GM21381 (cell line): ENCODE measurements around the gene ZMIZ2.
A peak's percentile ranks its signal among the peaks of the same experiment; 100 is the strongest.
"Not testable (repeated sequence)": the region's sequence is repeated elsewhere in the genome, so short reads cannot be mapped to it uniquely, and the experiment has no call there.

Experiments used
- ATAC-seq: cut with Tn5 transposase; IDR thresholded peaks from one replicate; pipeline ENCODE4 v1.9.1; 2021; ENCODE audit warnings: mild to moderate bottlenecking, moderate library complexity; ENCODE audit not compliant: unreplicated experiment

The ZMIZ2 gene

GRCh38 chr7:44727158-44727936 is 21.3 kb upstream of the ZMIZ2 start:
- ATAC-seq, result no peak

- ATAC-seq, result no peak
Measured at GRCh38 chr7:44727937-44728262, 20.7 kb upstream of the ZMIZ2 start.

- ATAC-seq, result no peak
Measured at GRCh38 chr7:44729949-44730590, 18.6 kb upstream of the ZMIZ2 start.

- ATAC-seq, result not testable (repeated sequence)
Measured at GRCh38 chr7:44732971-44733370, 15.7 kb upstream of the ZMIZ2 start.

GRCh38 chr7:44733708-44734481 is 14.8 kb upstream of the ZMIZ2 start:
- ATAC-seq, result no peak

- ATAC-seq, result peak; percentile 55
Measured at GRCh38 chr7:44735403-44736165, 13.1 kb upstream of the ZMIZ2 start.

- no peak for ATAC-seq
Measured at GRCh38 chr7:44736896-44737295, 11.8 kb upstream of the ZMIZ2 start.

GRCh38 chr7:44738051-44738723 is 10.5 kb upstream of the ZMIZ2 start:
- ATAC-seq, result no peak

GRCh38 chr7:44738876-44739665 is 9.6 kb upstream of the ZMIZ2 start:
- ATAC-seq, result no peak

GRCh38 chr7:44740055-44740454 is 8.6 kb upstream of the ZMIZ2 start:
- ATAC-seq, result no peak

- ATAC-seq, result no peak
Measured at GRCh38 chr7:44743750-44744149, 4.9 kb upstream of the ZMIZ2 start.

GRCh38 chr7:44748948-44749731 is 493 bp downstream of the ZMIZ2 start:
- ATAC-seq, result peak; percentile 10

GRCh38 chr7:44749992-44750391 is 1.3 kb downstream of the ZMIZ2 start:
- no peak for ATAC-seq

- no peak for ATAC-seq
Measured at GRCh38 chr7:44750424-44750823, 1.8 kb downstream of the ZMIZ2 start.

GRCh38 chr7:44750921-44751571 is 2.4 kb downstream of the ZMIZ2 start:
- ATAC-seq, result peak; percentile 52

GRCh38 chr7:44752822-44753221 is 4.2 kb downstream of the ZMIZ2 start:
- ATAC-seq, result no peak

GRCh38 chr7:44754802-44755697 is 6.4 kb downstream of the ZMIZ2 start:
- ATAC-seq, result no peak
